Progenitor cell of endocrine pancreas (in vitro differentiated cells): ENCODE data around the gene GK2. TPM values are rescaled to one million over a fixed set of nuclear protein-coding genes. Genes with fewer than 3 reads are reported as not detected.

Source experiments
- DNase-seq: peaks from one replicate; pipeline ENCODE4 v3.0.0; 2021; ENCODE audit warnings: low spot score; ENCODE audit not compliant: unreplicated experiment
- H3K27ac Mint-ChIP-seq: 2 replicates; pipeline ENCODE4 v1.8.0; 2021; ENCODE audit warnings: mild to moderate bottlenecking, moderate library complexity, mixed read lengths
- H3K27me3 Mint-ChIP-seq: 2 replicates; pipeline ENCODE4 v1.8.0; 2021; ENCODE audit warnings: mixed read lengths
- H3K36me3 Mint-ChIP-seq: 2 replicates; pipeline ENCODE4 v1.8.0; 2022; ENCODE audit warnings: mixed read lengths; ENCODE audit not compliant: insufficient read depth
- H3K4me1 Mint-ChIP-seq: 2 replicates; pipeline ENCODE4 v1.8.0; 2021; ENCODE audit warnings: low read depth, mixed read lengths
- H3K4me3 Mint-ChIP-seq: 2 replicates; pipeline ENCODE4 v1.8.0; 2021; ENCODE audit warnings: low read depth, mild to moderate bottlenecking, moderate library complexity, mixed read lengths
- H3K9me3 Mint-ChIP-seq: 2 replicates; pipeline ENCODE4 v1.8.0; 2021; ENCODE audit warnings: low read depth, mixed read lengths
- CTCF ChIP-seq: fragments of 200-600 bp; sonication (generic); IDR thresholded peaks from one replicate; pipeline ENCODE4 v1.5.0; 2021; ENCODE audit warnings: antibody characterized with exemption, mild to moderate bottlenecking; ENCODE audit not compliant: unreplicated experiment
- total RNA-seq: library from RNA; stranded (reverse); gene quantifications from 2 replicates; pipeline ENCODE4 v1.2.1, GENCODE V29; 2021

The GK2 gene
- total RNA-seq, 1 donor from 2014 or later = not detected

- no peaks in the 10 kb centered on the region for H3K27me3 Mint-ChIP-seq
These were observed 49.6 kb downstream of the GK2 start for GRCh38 chr4:79358438-79358837.

GRCh38 chr4:79357365-79357764 lies 50.7 kb downstream of the GK2 start:
- H3K27ac Mint-ChIP-seq = no peak overlapping the region
- no peaks in the 10 kb centered on the region for H3K36me3 Mint-ChIP-seq
- H3K27me3 Mint-ChIP-seq = no peaks in the 10 kb centered on the region
- DNase-seq = no peak
- no peaks in the 10 kb centered on the region for H3K9me3 Mint-ChIP-seq
- no peak overlapping the region for H3K4me3 Mint-ChIP-seq
- H3K4me1 Mint-ChIP-seq = no peaks in the 10 kb centered on the region
- TF ChIP-seq CTCF = no peak

More at GRCh38 chr4:79358438-79358837, 49.6 kb downstream of the GK2 start:
- Mint-ChIP-seq H3K9me3 (no peaks in the 10 kb centered on the region), H3K27ac (no peak overlapping the region), H3K4me1 (no peaks in the 10 kb centered on the region), H3K4me3 (no peak overlapping the region), H3K36me3 (no peaks in the 10 kb centered on the region)
- no peak for TF ChIP-seq CTCF
- DNase-seq = no peak

Other genes with a start within 250 kb of the GK2 start
- gene NAA11, start 82.2 kb downstream of the GK2 start, total RNA-seq = not detected in 2 replicates